NOMO-1 treated with DMSO at 0.1 percent for 48 hours (cell line): ENCODE results near the gene TMEM129.

Source experiments
- DNase-seq: peaks from one replicate; lab custom pipeline; 2025; ENCODE audit not compliant: unreplicated experiment; lab: John Stamatoyannopoulos, UW

TMEM129 gene

DNA sequence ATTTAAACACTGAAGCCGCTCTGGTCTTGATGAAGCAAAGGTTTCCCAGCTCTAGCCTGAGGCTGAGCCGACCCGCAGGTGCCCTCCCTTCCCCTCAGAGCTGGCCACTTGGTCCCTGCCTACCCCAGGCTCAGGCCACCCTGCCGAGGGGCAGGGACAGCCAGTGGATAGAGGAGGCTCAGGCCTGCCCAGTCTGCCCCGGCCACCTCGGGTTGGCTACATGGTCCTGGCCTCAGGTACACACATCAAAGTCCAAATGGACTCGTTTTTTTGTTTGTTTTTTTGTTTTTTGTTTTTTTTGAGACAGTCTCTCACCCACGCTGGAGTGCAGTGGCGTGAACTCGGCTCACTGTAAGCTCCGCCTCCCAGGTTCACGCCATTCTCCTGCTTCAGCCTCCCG, 24.0 kb upstream of the TMEM129 start:
- no peak for DNase-seq

DNA sequence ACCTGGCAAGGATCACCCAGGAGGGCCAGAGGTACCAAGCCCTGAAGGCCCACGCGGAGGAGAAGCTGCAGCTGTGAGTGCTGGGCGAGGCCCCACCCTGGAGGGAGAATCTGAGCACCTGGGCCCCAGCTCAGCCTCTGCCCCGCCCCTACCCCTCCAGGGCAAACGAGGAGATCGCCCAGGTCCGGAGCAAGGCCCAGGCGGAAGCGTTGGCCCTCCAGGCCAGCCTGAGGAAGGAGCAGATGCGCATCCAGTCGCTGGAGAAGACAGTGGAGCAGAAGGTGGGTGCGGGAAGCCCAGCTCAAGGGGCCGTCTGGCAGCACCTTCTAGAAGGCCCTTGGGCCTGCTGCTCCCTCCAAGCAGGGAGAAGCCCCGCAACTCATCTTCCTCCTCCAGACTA, 23.4 kb upstream of the TMEM129 start:
- DNase-seq, result no peak

- DNase-seq, result no peak
Measured at GRCh38 chr4:1743975-1744374, 22.9 kb upstream of the TMEM129 start.

- no peak for DNase-seq
Measured at GRCh38 chr4:1743551-1743950, 22.4 kb upstream of the TMEM129 start.

DNA sequence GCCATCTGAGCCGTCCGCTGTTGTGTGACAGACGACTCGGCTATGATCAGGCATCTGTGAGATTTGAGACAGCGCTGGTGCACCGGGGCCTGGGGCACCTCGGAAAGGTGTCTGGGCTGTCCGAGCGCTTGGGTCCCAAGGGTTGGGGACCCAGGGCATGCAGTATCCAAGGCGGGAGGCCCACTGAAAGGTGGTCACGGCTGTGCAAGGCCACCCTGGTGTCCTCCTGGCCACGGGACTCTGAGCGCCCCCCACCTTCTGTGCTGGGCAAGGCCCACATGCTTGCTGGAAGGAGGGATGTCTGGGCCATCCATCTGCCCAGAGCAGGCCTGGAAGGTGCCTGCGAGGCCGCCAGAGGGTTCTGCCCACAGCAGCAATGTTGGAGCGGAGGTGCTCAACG, 20.1 kb upstream of the TMEM129 start:
- no peak for DNase-seq

- no peak for DNase-seq
Measured at GRCh38 chr4:1740021-1740545, 19.0 kb upstream of the TMEM129 start.

GRCh38 chr4:1739358-1739757, 18.2 kb upstream of the TMEM129 start:
- no peak for DNase-seq

- no peak for DNase-seq
Measured at GRCh38 chr4:1738410-1738809, 17.3 kb upstream of the TMEM129 start.

DNA sequence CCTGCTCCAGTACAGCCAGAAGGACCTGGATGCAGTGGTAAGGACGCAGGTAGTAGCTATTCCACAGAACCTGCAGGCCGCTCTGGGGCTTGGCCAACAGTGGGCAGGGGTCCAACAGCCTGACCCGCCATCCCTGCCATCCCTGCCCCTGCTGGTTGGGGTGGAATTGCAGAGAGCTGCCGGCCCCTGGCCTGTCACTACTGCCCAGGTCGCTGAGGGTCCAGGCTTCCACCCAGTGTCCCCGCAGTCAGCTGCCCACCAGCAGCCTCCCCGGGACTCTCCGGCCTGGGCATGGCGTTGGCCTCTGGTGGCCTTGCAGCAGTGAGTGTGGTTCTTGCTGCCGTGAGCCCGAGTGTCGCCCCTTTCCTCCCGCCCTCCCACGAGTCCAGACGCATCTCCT, 16.5 kb upstream of the TMEM129 start:
- DNase-seq, result no peak

GRCh38 chr4:1736812-1737211, 15.7 kb upstream of the TMEM129 start:
- no peak for DNase-seq

DNA sequence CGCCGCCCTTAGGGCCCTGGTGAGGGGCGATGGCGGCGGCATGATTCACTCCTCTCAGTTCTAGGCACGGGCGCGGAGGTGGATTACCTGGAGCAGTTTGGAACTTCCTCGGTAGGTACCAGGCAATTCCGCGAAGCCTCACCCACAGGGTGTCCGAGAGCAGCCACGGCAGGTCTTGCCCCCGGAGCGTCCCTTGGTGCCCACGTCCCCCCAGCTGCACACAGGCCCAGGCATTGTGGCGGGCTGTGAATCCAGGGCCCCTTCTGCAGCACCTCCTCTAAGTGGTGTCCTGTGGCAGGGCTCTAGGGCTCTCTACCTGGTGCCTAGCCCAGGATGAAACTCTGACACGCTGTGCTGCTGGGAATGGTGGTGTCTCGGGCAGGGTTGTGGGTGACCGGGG, 14.1 kb upstream of the TMEM129 start:
- DNase-seq, result no peak

DNA sequence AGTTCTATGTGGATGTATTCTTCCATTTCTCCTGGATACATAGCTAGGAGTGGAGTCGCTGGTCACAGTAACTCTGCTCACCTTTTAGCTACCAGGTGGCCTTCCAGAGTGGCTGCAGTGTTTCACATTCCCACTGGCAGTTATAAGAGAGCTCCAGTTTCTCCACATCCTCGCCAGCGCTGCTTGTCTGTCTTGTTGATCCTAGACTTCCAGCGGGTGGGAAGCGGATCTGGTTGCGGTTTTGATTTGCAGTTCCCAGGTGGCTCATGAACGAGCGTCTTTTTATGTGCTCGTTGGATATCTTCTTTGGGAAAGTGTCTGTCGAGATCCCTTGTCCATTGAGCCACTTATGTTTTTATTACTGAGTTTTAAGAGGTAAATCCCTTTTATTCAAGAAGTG, 11.8 kb upstream of the TMEM129 start:
- DNase-seq, result no peak

GRCh38 chr4:1731180-1731579, 10.1 kb upstream of the TMEM129 start:
- DNase-seq, result no peak

- no peak for DNase-seq
Measured at GRCh38 chr4:1730532-1731135, 9.5 kb upstream of the TMEM129 start.

GRCh38 chr4:1728061-1728980, 7.2 kb upstream of the TMEM129 start:
- no peak for DNase-seq

DNA sequence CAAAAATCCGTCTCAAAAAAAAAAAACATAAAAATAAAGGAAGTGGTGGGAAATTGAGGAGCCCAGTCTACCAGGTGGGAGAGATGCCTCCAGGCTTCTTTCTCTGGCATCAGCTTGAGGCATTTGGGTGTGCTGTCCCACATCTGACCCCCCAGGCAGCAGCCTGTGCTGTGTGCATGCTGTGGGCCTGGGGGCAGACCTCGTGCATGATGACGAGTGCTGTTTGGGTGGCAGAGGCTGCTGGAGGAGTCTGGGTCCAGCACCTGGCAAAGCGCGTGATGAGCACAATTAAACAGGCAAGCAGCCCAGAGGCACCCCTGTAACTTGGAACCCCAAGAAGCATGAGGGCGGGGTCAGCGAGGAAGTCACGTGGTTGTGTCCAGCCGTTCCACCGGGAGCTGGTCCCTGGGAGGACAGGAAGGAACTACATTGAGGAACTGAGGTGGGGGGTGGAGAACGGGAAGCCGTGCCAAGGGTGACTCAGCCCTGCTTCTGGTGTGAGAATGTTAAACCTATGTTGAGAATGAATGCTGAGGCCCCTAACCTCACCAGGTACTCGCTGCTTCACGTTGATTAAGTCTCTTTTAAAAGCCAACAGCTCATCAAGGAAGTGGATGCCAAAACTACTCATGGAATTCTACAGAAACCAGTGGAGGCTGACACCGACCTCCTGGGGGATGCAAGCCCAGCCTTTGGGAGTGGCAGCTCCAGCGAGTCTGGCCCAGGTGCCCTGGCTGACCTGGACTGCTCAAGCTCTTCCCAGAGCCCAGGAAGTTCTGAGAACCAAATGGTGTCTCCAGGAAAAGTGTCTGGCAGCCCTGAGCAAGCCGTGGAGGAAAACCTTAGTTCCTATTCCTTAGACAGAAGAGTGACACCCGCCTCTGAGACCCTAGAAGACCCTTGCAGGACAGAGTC, 6.3 kb upstream of the TMEM129 start:
- peak; percentile 42 for DNase-seq

DNA sequence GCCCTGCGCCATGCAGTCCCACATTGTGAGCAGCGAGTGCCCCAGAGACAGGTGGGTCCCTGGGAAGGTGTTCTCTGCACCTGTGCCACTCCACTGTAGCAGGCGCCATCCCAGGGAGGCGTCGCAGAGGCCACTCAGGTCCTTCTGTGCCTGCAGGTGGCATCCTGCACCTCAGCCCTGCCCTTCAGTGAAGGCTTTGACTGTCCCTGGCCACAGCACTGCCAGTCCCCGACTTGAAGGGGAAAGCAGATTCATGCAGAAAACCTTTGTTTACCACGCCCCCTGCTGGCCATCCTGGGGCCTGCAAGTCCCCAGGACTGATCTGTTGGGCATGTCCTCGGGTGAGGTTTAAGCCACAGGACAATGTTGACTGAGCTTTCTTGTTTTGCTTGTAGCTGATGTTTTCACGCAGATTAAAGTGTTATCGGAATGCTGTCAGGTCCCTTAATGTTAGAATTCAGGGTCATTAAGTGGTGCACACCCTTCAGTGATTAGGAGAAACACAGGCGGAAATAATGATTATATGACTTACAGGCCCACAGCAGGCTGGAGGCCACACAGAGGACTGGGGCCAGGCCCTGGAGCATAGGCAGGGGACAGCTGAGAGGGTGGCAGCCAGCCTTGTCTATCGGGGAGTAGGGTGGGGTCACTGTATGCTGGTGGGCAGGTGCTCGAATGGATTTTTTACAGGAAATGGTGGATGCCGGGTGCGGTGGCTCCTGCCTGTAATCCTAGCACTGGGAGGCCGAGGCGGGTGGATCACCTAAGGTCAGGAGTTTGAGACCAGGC, 5.2 kb upstream of the TMEM129 start:
- DNase-seq, result peak; percentile 66

DNA sequence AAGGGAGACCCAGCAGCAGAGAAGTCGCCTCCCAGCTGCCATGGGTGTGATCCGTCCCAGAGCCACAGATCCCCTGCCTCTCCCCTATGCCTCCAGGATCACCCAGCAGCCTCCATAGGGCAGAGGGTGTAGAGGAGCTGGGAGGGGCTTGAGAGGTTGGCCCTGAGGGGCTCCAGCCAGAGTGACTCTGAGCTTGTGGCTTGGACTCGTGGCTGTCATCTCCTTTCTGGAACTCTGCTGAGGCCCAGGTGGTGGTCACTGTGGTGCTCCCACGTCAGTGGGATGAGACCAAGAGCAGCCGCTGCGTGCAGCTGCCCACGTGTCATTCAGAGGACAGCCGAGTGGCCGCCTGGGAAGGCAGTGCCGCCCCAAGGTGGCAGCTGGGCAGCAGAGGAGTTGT, 4.4 kb upstream of the TMEM129 start:
- DNase-seq, result no peak

DNA sequence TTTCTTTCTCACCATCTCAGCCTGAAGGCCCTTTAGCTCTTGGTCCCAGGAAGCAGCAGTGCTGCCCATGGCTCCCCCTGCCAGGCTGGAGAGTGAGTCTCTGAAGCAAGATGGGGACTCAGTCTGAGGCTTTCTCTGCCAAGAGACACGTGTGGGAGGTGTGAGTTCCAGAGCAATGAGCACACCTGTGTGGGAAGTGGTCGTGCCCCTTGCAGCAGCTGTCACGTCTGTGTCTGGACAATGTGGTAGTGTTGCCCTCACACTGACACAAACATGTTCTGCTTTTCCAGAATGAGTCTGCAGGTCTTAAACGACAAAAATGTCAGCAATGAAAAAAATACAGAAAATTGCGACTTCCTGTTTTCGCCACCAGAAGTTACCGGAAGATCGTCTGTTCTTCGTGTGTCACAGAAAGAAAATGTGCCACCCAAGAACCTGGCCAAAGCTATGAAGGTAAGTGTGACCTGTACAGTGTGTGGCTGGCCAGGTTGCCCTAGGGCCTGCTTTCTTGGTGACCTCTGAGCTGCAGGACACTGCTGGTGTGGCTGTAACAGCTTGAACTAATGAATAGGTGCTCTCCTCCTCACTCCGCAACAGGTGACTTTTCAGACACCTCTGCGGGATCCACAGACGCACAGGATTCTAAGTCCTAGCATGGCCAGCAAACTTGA, 2.1 kb upstream of the TMEM129 start:
- peak; percentile 84 for DNase-seq

DNA sequence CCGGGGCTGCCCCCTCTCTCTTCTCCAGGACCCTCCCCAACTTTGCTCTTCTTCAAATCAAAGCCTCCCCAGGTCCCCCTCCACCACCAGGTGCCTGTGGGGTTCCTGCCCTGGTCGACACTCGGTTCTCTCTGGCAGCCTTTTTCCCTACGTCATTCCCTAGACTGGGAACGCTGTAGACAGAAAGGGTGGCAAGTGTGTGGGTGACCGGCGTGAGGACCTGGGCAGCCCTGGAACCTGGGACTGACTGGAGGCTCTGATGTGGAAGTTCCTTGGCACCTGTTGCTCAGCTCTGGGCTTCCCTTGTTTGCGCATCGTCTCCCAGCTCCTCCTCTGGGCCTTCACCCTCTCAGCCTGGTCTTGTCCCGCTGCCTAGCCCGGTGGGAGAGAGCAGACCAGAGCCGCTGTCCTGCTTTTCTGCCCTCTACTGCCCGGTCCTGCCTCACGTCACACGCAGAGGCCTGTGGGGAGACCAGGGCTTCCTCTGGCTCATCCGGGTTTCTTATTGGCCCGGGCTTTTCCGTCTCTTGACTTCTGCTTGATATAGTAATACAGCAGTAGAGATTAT, 1.5 kb upstream of the TMEM129 start:
- peak; percentile 27 for DNase-seq
